ENCODE measurements around the gene EXOC4. TPM values are rescaled to one million over a fixed set of nuclear protein-coding genes. Genes with fewer than 3 reads are reported as not detected.

Gene EXOC4
- total RNA-seq, 2 experiments from 2014 or later = 58.0 to 59.9 TPM

GRCh38 chr7:133434246-133434865, 181.5 kb downstream of the EXOC4 start:
- Mint-ChIP-seq H3K4me1 (ENCODE audit: low read depth) (peaks cover 16% of the 10 kb centered on the region), H3K27ac (peak overlapping the region; percentile 13), H3K9me3 (no peaks in the 10 kb centered on the region), H3K4me3 (no peak overlapping the region), H3K27me3 (no peaks in the 10 kb centered on the region), H3K36me3 (ENCODE audit: low read depth) (no peaks in the 10 kb centered on the region)
- no peak for ATAC-seq (ENCODE audit: poor library complexity)
- H3K4me1 ChIP-seq (ENCODE audit: insufficient read depth, low read length) = no peaks in the 10 kb centered on the region
- H3K4me3 ChIP-seq (ENCODE audit: low read length) = no peak overlapping the region
- POLR2A ChIA-PET = no interaction called here
- CTCF ChIA-PET = interaction anchor here (0.8 to 1.7 kb wide), 2 partner anchors 39 to 1116 kb away, joined by 3 to 8 read pairs; no protein-coding TSS in a partner anchor
- no peaks in the 10 kb centered on the region for H3K36me3 ChIP-seq (ENCODE audit: insufficient read depth, low read length)
- intact Hi-C loops (cut with DNase I, micrococcal nuclease) = loop anchor here (1.0 to 10.0 kb wide), 6 partner anchors 720 to 1747 kb away; no protein-coding TSS in a partner anchor
- peak; percentile 42 for TF ChIP-seq CTCF (IDR thresholded peaks at IDR 0.05)
- peak in 3 of 14 experiments; percentile 20 to 43 (median 37) for DNase-seq
- H3K27me3 ChIP-seq (ENCODE audit: control insufficient read depth in 1 of 2, insufficient read depth in 2 of 2, low read length in 2 of 2) = no peaks in the 10 kb centered on the region
- H3K9me3 ChIP-seq (ENCODE audit: control insufficient read depth in 1 of 2, insufficient read depth in 1 of 2, low read length in 2 of 2) = no peaks in the 10 kb centered on the region
- no peak overlapping the region for H3K27ac ChIP-seq (ENCODE audit: low read depth in 1 of 2, low read length in 2 of 2)

DNA sequence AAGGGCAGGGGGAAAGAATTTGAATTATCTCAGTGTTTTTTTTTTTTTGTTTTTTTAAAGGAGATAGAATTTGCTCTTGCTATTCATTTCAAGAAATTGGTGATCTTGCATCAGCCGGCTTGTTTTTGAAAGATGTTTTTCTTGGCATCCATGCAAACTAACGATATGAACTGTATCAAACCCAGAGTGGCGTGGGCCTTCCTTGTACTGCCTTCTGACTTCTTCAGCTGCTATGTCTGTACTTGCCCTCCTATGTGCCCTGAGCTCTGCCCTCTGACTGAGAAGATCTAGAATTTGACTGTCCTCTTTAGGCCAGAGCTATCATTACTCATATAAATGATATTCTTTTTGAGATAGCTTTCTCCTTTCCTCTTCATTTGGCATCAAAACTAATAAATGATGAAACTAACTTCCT, 183.1 kb downstream of the EXOC4 start:
- H3K27ac Mint-ChIP-seq = no peak overlapping the region
- no peak for DNase-seq
- peaks cover 16% of the 10 kb centered on the region for H3K4me1 Mint-ChIP-seq (ENCODE audit: low read depth)
- CTCF ChIA-PET = interaction anchor here (0.7 kb wide), 1 partner anchor 84 kb away, joined by 3 read pairs; no protein-coding TSS in a partner anchor
- H3K36me3 Mint-ChIP-seq (ENCODE audit: low read depth) = no peaks in the 10 kb centered on the region
- intact Hi-C loops (cut with DNase I, micrococcal nuclease) = loop anchor here (10.0 kb wide), 2 partner anchors 721 to 1041 kb away; no protein-coding TSS in a partner anchor
- no peaks in the 10 kb centered on the region for H3K4me1 ChIP-seq (ENCODE audit: insufficient read depth, low read length)
- H3K27ac ChIP-seq (ENCODE audit: low read depth in 1 of 2, low read length in 2 of 2) = no peak overlapping the region
- H3K4me3 Mint-ChIP-seq = no peak overlapping the region
- no peak overlapping the region for H3K4me3 ChIP-seq (ENCODE audit: low read length)
- H3K27me3 ChIP-seq (ENCODE audit: control insufficient read depth in 1 of 2, insufficient read depth in 2 of 2, low read length in 2 of 2) = no peaks in the 10 kb centered on the region
- H3K27me3 Mint-ChIP-seq = no peaks in the 10 kb centered on the region
- POLR2A ChIA-PET = no interaction called here
- H3K9me3 Mint-ChIP-seq = no peaks in the 10 kb centered on the region
- no peaks in the 10 kb centered on the region for H3K36me3 ChIP-seq (ENCODE audit: insufficient read depth, low read length)
- no peaks in the 10 kb centered on the region for H3K9me3 ChIP-seq (ENCODE audit: control insufficient read depth in 1 of 2, insufficient read depth in 1 of 2, low read length in 2 of 2)
- ATAC-seq (ENCODE audit: poor library complexity) = no peak
- no peak for TF ChIP-seq CTCF (IDR thresholded peaks at IDR 0.05)

DNA sequence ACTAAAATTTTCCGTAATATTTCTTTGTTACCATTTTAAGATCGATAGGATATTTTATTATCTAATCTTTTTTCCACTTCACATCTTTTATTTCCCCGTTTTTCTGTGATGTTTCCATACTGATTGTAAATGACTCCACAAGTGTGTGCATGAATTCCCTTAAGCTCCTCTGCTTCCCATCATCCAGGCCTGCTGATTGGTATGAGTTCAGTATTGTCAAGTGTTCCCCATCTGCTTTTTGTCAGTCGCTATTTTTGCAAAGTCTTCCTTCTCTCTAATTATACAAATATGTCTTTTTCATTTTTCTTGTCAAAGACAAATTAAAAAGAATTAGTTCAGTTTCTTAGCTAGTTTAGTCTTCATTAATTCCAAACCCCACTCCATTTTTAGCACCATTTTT, 184.7 kb downstream of the EXOC4 start:
- no peaks in the 10 kb centered on the region for H3K27me3 ChIP-seq (ENCODE audit: control insufficient read depth in 1 of 2, insufficient read depth in 2 of 2, low read length in 2 of 2)
- no peaks in the 10 kb centered on the region for H3K9me3 ChIP-seq (ENCODE audit: control insufficient read depth in 1 of 2, insufficient read depth in 1 of 2, low read length in 2 of 2)
- TF ChIP-seq CTCF (IDR thresholded peaks at IDR 0.05) = no peak
- Mint-ChIP-seq H3K9me3 (no peaks in the 10 kb centered on the region), H3K4me1 (ENCODE audit: low read depth) (peaks cover 12% of the 10 kb centered on the region), H3K27ac (no peak overlapping the region), H3K4me3 (no peak overlapping the region), H3K36me3 (ENCODE audit: low read depth) (no peaks in the 10 kb centered on the region), H3K27me3 (no peaks in the 10 kb centered on the region)
- intact Hi-C loops (cut with DNase I, micrococcal nuclease) = loop anchor here (10.0 kb wide), 2 partner anchors 723 to 1043 kb away; no protein-coding TSS in a partner anchor
- DNase-seq = no peak
- no peak for ATAC-seq (ENCODE audit: poor library complexity)
- no peak overlapping the region for H3K27ac ChIP-seq (ENCODE audit: low read depth in 1 of 2, low read length in 2 of 2)
- CTCF ChIA-PET = no interaction called here
- H3K36me3 ChIP-seq (ENCODE audit: insufficient read depth, low read length) = no peaks in the 10 kb centered on the region
- POLR2A ChIA-PET = interaction anchor here (0.6 kb wide), 1 partner anchor 106 kb away, joined by 3 read pairs; no protein-coding TSS in a partner anchor
- H3K4me3 ChIP-seq (ENCODE audit: low read length) = no peak overlapping the region
- H3K4me1 ChIP-seq (ENCODE audit: insufficient read depth, low read length) = no peaks in the 10 kb centered on the region
